ENCODE data around the gene NFX1.
"Not testable (repeated sequence)": the region's sequence is repeated elsewhere in the genome, so short reads cannot be mapped to it uniquely, and the experiment has no call there.

- TF ChIP-seq, protein P1, sequence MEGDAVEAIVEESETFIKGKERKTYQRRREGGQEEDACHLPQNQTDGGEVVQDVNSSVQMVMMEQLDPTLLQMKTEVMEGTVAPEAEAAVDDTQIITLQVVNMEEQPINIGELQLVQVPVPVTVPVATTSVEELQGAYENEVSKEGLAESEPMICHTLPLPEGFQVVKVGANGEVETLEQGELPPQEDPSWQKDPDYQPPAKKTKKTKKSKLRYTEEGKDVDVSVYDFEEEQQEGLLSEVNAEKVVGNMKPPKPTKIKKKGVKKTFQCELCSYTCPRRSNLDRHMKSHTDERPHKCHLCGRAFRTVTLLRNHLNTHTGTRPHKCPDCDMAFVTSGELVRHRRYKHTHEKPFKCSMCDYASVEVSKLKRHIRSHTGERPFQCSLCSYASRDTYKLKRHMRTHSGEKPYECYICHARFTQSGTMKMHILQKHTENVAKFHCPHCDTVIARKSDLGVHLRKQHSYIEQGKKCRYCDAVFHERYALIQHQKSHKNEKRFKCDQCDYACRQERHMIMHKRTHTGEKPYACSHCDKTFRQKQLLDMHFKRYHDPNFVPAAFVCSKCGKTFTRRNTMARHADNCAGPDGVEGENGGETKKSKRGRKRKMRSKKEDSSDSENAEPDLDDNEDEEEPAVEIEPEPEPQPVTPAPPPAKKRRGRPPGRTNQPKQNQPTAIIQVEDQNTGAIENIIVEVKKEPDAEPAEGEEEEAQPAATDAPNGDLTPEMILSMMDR (conservative IDR thresholded peaks at IDR 0.05 in 1 of 2, IDR thresholded peaks at IDR 0.05 in 1 of 2; ENCODE audit: low read depth in 1 of 2, low read length in 2 of 2): not testable (repeated sequence)
- TF ChIP-seq EZH2 (IDR thresholded peaks at IDR 0.05; ENCODE audit: low read length, missing control alignments): not testable (repeated sequence)
Observed at GRCh38 chr9:33395159-33395879, 105.0 kb downstream of the NFX1 start.

All from fibroblast of lung (primary cell).